Fibroblast of lung (primary cell): ENCODE results near the gene OR1L8. TPM values are rescaled to one million over a fixed set of nuclear protein-coding genes. Genes with fewer than 3 reads are reported as not detected.

Source experiments
- DNase-seq, 2 donors: peaks; one replicate each; pipeline versions ENCODE4 v3.0.0 to v3.0.0-alpha.2; 2010; ENCODE audit warnings: low read depth in 2 of 2
- H2AFZ ChIP-seq: 2 replicates; pipeline ENCODE4 v1.5.1; 2012; ENCODE audit warnings: low read length, control low read depth, inconsistent platforms
- H3K27ac ChIP-seq: 2 replicates; pipeline ENCODE4 v1.5.1; 2011; ENCODE audit warnings: low read length, control low read depth; ENCODE audit not compliant: insufficient read depth
- H3K27me3 ChIP-seq: 2 replicates; pipeline ENCODE4 v1.5.1; 2011; ENCODE audit warnings: mild to moderate bottlenecking, low read length; ENCODE audit not compliant: control insufficient read depth, insufficient read depth
- H3K36me3 ChIP-seq: 2 replicates; pipeline ENCODE4 v1.5.1; 2011; ENCODE audit warnings: low read length; ENCODE audit not compliant: control insufficient read depth, insufficient read depth
- H3K4me1 ChIP-seq: 2 replicates; pipeline ENCODE4 v1.5.1; 2011; ENCODE audit warnings: low read length; ENCODE audit not compliant: control insufficient read depth, insufficient read depth; ENCODE audit errors: extremely low read depth
- H3K4me2 ChIP-seq: 2 replicates; pipeline ENCODE4 v1.5.1; 2011; ENCODE audit warnings: low read length, control low read depth; ENCODE audit not compliant: insufficient read depth; ENCODE audit errors: extremely low read depth
- H3K4me3 ChIP-seq, 4 experiments: fragments of 200-600 bp in 1 of 4; sonication (generic) in 1 of 4; replicated peaks in 1 of 4; 2 replicates each; pipeline ENCODE4 v1.5.1; 2011 to 2016; ENCODE audit warnings: low read length in 4 of 4, low read depth in 3 of 4, mild to moderate bottlenecking in 3 of 4, control low read depth in 2 of 4, inconsistent platforms in 1 of 4, mixed read lengths in 1 of 4; ENCODE audit not compliant: insufficient read depth in 1 of 4; ENCODE audit errors: control extremely low read depth in 1 of 4
- H3K79me2 ChIP-seq: 2 replicates; pipeline ENCODE4 v1.5.1; 2012; ENCODE audit warnings: mild to moderate bottlenecking, low read length, inconsistent platforms; ENCODE audit not compliant: control insufficient read depth, insufficient read depth
- H3K9ac ChIP-seq: 2 replicates; pipeline ENCODE4 v1.5.1; 2011; ENCODE audit warnings: mild to moderate bottlenecking, low read length, control low read depth; ENCODE audit not compliant: insufficient read depth
- H3K9me3 ChIP-seq: 2 replicates; pipeline ENCODE4 v1.5.1; 2012; ENCODE audit warnings: low read depth, low read length; ENCODE audit not compliant: control insufficient read depth, insufficient read depth
- H4K20me1 ChIP-seq: 2 replicates; pipeline ENCODE4 v1.5.1; 2011; ENCODE audit warnings: low read length; ENCODE audit not compliant: control insufficient read depth, insufficient read depth; ENCODE audit errors: extremely low read depth
- EZH2 ChIP-seq: IDR thresholded peaks from 2 replicates; pipeline ENCODE4 v1.5.1; 2012; ENCODE audit warnings: low read length, control low read depth, mild to moderate bottlenecking; ENCODE audit errors: missing control alignments
- polyA plus RNA-seq, 2 donors: library from polyadenylated mRNA; depleted of rRNA in 1 of 2; stranded (reverse) in 1 of 2; unstranded in 1 of 2; fragments of >200 nt; gene quantifications; 2 replicates each; pipeline ENCODE4 v1.2.1, GENCODE V29; 2011 to 2012; ENCODE audit warnings: missing spikeins in 1 of 2
- total RNA-seq: library from RNA; depleted of rRNA; stranded (reverse); fragments of >200 nt; gene quantifications from 2 replicates; pipeline ENCODE4 v1.2.1, GENCODE V29; 2014
- TF ChIP-seq, protein P1 (sequence below), 2 donors: IDR thresholded peaks in 1 of 2; conservative IDR thresholded peaks in 1 of 2; 1 replicate in 1 of 2; 2 replicates in 1 of 2; pipeline ENCODE4 v1.5.1; 2011 to 2012; ENCODE audit warnings: low read length in 2 of 2, control low read depth in 1 of 2, inconsistent platforms in 1 of 2, low read depth in 1 of 2, mild to moderate bottlenecking in 1 of 2

OR1L8 gene
- total and polyA plus RNA-seq, 2 donors (not counting 1 experiment from before 2014, with no cell fraction given) = 0.07 TPM; not detected in 1

DNA sequence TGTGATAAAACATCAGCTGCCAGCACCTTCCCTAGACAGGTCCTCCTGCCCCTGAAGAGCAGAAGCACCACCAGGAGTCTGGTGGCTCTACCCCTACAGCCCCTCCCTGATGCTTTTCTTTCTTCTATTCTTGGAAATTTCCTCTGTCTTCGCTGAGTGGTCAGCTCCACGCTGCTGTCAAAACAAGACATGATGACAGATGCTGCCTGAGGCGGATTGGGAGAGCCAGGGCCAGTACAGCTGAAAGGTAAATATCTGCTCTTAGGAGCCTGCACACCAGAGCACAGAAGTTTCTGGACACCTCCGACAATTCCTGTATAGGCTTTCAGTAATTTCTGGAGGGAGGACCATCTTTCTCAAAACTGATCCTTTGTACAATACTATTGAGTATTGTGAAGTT is 26.6 kb upstream of the OR1L8 start:
- Histone ChIP-seq H3K79me2 (no peaks in the 10 kb centered on the region), H3K36me3 (no peaks in the 10 kb centered on the region), H2AFZ (no peak overlapping the region), H3K9ac (no peak overlapping the region), H3K9me3 (no peaks in the 10 kb centered on the region), H4K20me1 (no peaks in the 10 kb centered on the region), H3K27ac (no peak overlapping the region), H3K27me3 (no peaks in the 10 kb centered on the region), H3K4me1 (no peaks in the 10 kb centered on the region), H3K4me2 (no peak overlapping the region), H3K4me3 (no peak overlapping the region)
- DNase-seq = no peak
- TF ChIP-seq, protein P1, sequence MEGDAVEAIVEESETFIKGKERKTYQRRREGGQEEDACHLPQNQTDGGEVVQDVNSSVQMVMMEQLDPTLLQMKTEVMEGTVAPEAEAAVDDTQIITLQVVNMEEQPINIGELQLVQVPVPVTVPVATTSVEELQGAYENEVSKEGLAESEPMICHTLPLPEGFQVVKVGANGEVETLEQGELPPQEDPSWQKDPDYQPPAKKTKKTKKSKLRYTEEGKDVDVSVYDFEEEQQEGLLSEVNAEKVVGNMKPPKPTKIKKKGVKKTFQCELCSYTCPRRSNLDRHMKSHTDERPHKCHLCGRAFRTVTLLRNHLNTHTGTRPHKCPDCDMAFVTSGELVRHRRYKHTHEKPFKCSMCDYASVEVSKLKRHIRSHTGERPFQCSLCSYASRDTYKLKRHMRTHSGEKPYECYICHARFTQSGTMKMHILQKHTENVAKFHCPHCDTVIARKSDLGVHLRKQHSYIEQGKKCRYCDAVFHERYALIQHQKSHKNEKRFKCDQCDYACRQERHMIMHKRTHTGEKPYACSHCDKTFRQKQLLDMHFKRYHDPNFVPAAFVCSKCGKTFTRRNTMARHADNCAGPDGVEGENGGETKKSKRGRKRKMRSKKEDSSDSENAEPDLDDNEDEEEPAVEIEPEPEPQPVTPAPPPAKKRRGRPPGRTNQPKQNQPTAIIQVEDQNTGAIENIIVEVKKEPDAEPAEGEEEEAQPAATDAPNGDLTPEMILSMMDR (conservative IDR thresholded peaks at IDR 0.05 in 1 of 2, IDR thresholded peaks at IDR 0.05 in 1 of 2; ENCODE audit: low read depth in 1 of 2, low read length in 2 of 2) = no peak
- TF ChIP-seq EZH2 = no peak

DNA sequence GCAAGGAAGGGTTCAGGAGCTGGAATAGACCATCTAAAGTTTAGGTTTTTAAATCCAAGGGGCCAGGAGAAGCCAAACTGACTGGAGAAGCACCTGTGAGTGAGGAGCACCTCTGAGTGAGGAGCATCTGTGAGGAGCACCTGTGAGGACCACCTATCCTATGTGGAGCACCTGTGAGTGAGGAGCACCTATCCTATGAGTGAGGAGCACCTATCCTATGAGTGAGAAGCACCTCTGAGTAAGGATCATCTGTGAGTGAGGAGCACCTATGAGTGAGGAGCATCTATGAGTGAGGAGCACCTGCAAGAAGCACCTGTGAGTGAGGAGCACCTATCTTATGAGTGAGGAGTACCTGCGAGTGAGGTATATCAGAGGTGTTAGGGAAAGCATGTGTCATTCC is 23.4 kb upstream of the OR1L8 start:
- H3K27me3 ChIP-seq = no peaks in the 10 kb centered on the region
- H3K9ac ChIP-seq = no peak overlapping the region
- H3K36me3 ChIP-seq = no peaks in the 10 kb centered on the region
- H4K20me1 ChIP-seq = no peaks in the 10 kb centered on the region
- TF ChIP-seq, protein P1 (conservative IDR thresholded peaks at IDR 0.05 in 1 of 2, IDR thresholded peaks at IDR 0.05 in 1 of 2; ENCODE audit: low read depth in 1 of 2, low read length in 2 of 2) = no peak
- TF ChIP-seq EZH2 = no peak
- no peak overlapping the region for H3K4me2 ChIP-seq
- no peaks in the 10 kb centered on the region for H3K4me1 ChIP-seq
- H2AFZ ChIP-seq = no peak overlapping the region
- no peaks in the 10 kb centered on the region for H3K9me3 ChIP-seq
- no peak overlapping the region for H3K27ac ChIP-seq
- H3K79me2 ChIP-seq = no peaks in the 10 kb centered on the region
- DNase-seq = no peak
- H3K4me3 ChIP-seq = no peak overlapping the region

DNA sequence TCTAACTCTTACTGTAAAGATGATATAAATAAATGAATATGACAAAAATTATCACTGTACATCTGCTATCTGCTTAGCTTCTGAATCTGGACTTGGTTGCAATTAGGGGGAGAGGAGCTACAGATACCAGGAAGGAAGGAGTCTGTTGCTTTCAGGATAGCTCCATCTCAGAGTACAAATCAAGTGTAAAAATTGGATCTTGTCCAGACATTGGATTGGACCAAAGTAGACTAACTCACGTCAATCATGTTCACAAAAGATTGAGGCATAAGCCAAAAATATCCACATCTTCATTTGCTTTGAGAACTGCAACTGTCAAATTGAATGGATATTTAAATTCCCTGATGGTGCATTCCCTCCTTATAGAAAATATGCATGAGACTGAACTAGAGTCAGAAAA is 22.5 kb upstream of the OR1L8 start:
- no peak overlapping the region for H3K4me3 ChIP-seq
- DNase-seq = no peak
- no peak overlapping the region for H3K4me2 ChIP-seq
- H3K79me2 ChIP-seq = no peaks in the 10 kb centered on the region
- no peaks in the 10 kb centered on the region for H4K20me1 ChIP-seq
- H3K4me1 ChIP-seq = no peaks in the 10 kb centered on the region
- TF ChIP-seq EZH2 = no peak
- TF ChIP-seq, protein P1 (conservative IDR thresholded peaks at IDR 0.05 in 1 of 2, IDR thresholded peaks at IDR 0.05 in 1 of 2; ENCODE audit: low read depth in 1 of 2, low read length in 2 of 2) = no peak
- H3K36me3 ChIP-seq = no peaks in the 10 kb centered on the region
- H3K27ac ChIP-seq = no peak overlapping the region
- no peaks in the 10 kb centered on the region for H3K27me3 ChIP-seq
- no peak overlapping the region for H3K9ac ChIP-seq
- no peak overlapping the region for H2AFZ ChIP-seq
- no peaks in the 10 kb centered on the region for H3K9me3 ChIP-seq
